ENCODE results near the gene BTNL9.

DNA sequence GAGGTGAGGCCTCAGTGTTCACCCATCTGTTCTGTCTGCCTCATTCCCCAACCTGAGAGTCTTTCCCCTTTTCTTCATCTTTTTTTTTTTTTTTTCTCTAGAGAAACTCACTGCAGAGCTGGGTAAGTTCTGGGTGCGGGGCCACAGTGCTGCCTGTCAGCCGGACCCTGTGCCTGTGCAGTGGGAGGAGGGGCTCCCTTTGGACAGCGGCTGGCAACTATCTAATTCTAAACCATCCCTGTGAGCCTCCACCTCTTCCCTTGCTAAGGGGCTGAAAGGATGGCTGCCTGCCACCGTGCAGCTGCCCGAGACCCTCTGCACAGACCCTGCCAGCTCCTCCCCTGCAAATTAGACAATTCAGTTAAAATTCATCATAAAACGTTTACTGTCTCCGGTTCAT, 14.1 kb downstream of the BTNL9 start:
- TF ChIP-seq POLR2A (IDR thresholded peaks at IDR 0.05), result no peak
- no peak for TF ChIP-seq CTCF (IDR thresholded peaks at IDR 0.05)

Data from heart left ventricle (tissue), 13 donors.